ENCODE data around the gene S100A4.
A peak's percentile ranks its signal among the peaks of the same experiment; 100 is the strongest.

Gene S100A4

GRCh38 chr1:153560771-153561465 is 15.3 kb upstream of the S100A4 start:
- H3K36me3 ChIP-seq = no peaks in the 10 kb centered on the region
- no peak for DNase-seq
- intact Hi-C loops (cut with DNase I; ENCODE audit: low total_unique reads) = no loop called here
- peaks cover 6 to 12% (median 8%) of the 10 kb centered on the region in 4 donors for H3K4me1 ChIP-seq
- H3K27ac ChIP-seq = no peak overlapping the region
- no peaks in the 10 kb centered on the region for H3K27me3 ChIP-seq
- no peak for TF ChIP-seq CTCF (IDR thresholded peaks at IDR 0.05)
- no peak overlapping the region for H3K4me3 ChIP-seq
- H3K9me3 ChIP-seq = no peaks in the 10 kb centered on the region

GRCh38 chr1:153560241-153560640 is 14.6 kb upstream of the S100A4 start:
- DNase-seq = no peak
- intact Hi-C loops (cut with DNase I; ENCODE audit: low total_unique reads) = no loop called here

GRCh38 chr1:153557877-153558276 is 12.3 kb upstream of the S100A4 start:
- Histone ChIP-seq H3K4me3 (no peak overlapping the region), H3K9me3 (no peaks in the 10 kb centered on the region), H3K27ac (no peak overlapping the region), H3K27me3 (no peaks in the 10 kb centered on the region), H3K4me1 (peaks cover 0 to 20% (median 20%) of the 10 kb centered on the region in 4 donors), H3K36me3 (no peaks in the 10 kb centered on the region)
- intact Hi-C loops (cut with DNase I; ENCODE audit: low total_unique reads) = no loop called here
- DNase-seq = no peak
- no peak for TF ChIP-seq CTCF (IDR thresholded peaks at IDR 0.05)

More at GRCh38 chr1:153560241-153560640, 14.6 kb upstream of the S100A4 start:
- Histone ChIP-seq H3K4me3 (no peak overlapping the region), H3K9me3 (no peaks in the 10 kb centered on the region), H3K27ac (no peak overlapping the region), H3K36me3 (no peaks in the 10 kb centered on the region), H3K4me1 (peaks cover 0 to 5% (median 1%) of the 10 kb centered on the region in 4 donors), H3K27me3 (no peaks in the 10 kb centered on the region)
- no peak for TF ChIP-seq CTCF (IDR thresholded peaks at IDR 0.05)

- Histone ChIP-seq H3K4me1 (peaks cover 0 to 22% (median 20%) of the 10 kb centered on the region in 4 donors), H3K9me3 (no peaks in the 10 kb centered on the region), H3K4me3 (no peak overlapping the region), H3K27me3 (no peaks in the 10 kb centered on the region), H3K27ac (no peak overlapping the region), H3K36me3 (no peaks in the 10 kb centered on the region)
- TF ChIP-seq CTCF (IDR thresholded peaks at IDR 0.05) = no peak
- intact Hi-C loops (cut with DNase I; ENCODE audit: low total_unique reads) = no loop called here
- no peak for DNase-seq
These were observed 10.7 kb upstream of the S100A4 start for GRCh38 chr1:153556348-153556747.

GRCh38 chr1:153553830-153554541 is 8.4 kb upstream of the S100A4 start:
- H3K4me3 ChIP-seq = no peak overlapping the region
- no peaks in the 10 kb centered on the region for H3K36me3 ChIP-seq
- H3K4me1 ChIP-seq = peaks cover 6 to 42% (median 36%) of the 10 kb centered on the region in 4 donors
- intact Hi-C loops (cut with DNase I; ENCODE audit: low total_unique reads) = no loop called here
- peak; percentile 20 to 71 for DNase-seq
- H3K27me3 ChIP-seq = no peaks in the 10 kb centered on the region
- peak overlapping the region; percentile 70 to 73 for H3K27ac ChIP-seq
- no peaks in the 10 kb centered on the region for H3K9me3 ChIP-seq
- TF ChIP-seq CTCF (IDR thresholded peaks at IDR 0.05) = no peak

All from tibial artery (tissue), 4 donors.